ENCODE measurements around the gene GUCD1.

GRCh38 chr22:24571266-24571665 is 16.3 kb upstream of the GUCD1 start:
- TF ChIP-seq EZH2phosphoT487 (IDR thresholded peaks at IDR 0.05; ENCODE audit: insufficient read depth, low read depth): no peak
- TF ChIP-seq EZH2 (IDR thresholded peaks at IDR 0.05; ENCODE audit: insufficient read depth, poor library complexity, severe bottlenecking): no peak

Data from GM23248 (cell line).